ENCODE data around the gene NSMCE4A.

The NSMCE4A gene

GRCh38 chr10:121949451-121949850 is 25.6 kb downstream of the NSMCE4A start:
- Histone ChIP-seq H3K27ac (ENCODE audit: low read length) (no peak overlapping the region), H3K27me3 (replicated peaks; ENCODE audit: insufficient read depth, low read length) (no peaks in the 10 kb centered on the region), H3K4me1 (ENCODE audit: low read length) (no peaks in the 10 kb centered on the region), H3K9me3 (replicated peaks; ENCODE audit: insufficient read depth, low read length) (no peaks in the 10 kb centered on the region), H4K20me1 (ENCODE audit: insufficient read depth, low read length) (no peaks in the 10 kb centered on the region; the same call in 1 of the 2 replicates), H3K4me3 (ENCODE audit: low read length) (no peak overlapping the region), H3K79me2 (ENCODE audit: low read length) (no peaks in the 10 kb centered on the region), H2AFZ (ENCODE audit: low read length) (no peak overlapping the region), H3K9ac (ENCODE audit: low read length) (no peak overlapping the region), H3K36me3 (replicated peaks; ENCODE audit: insufficient read depth, low read length) (no peaks in the 10 kb centered on the region), H3K9me2 (replicated peaks; ENCODE audit: insufficient read depth, low read length) (no peaks in the 10 kb centered on the region), H3F3A (ENCODE audit: insufficient read depth, low read length) (no peaks in the 10 kb centered on the region), H3K4me2 (ENCODE audit: low read depth, low read length) (no peak overlapping the region)
- TF ChIP-seq CTCF (IDR thresholded peaks at IDR 0.05; ENCODE audit: low read length), result no peak
- TF ChIP-seq EZH2phosphoT487 (IDR thresholded peaks at IDR 0.05; ENCODE audit: low read length), result no peak
- no peak for TF ChIP-seq EZH2 (optimal IDR thresholded peaks at IDR 0.05; ENCODE audit: low read depth, low read length)
- DNase-seq, result no peak

GRCh38 chr10:121949049-121949448 is 26.0 kb downstream of the NSMCE4A start:
- H3K27me3 ChIP-seq (replicated peaks; ENCODE audit: insufficient read depth, low read length), result no peaks in the 10 kb centered on the region
- no peaks in the 10 kb centered on the region for H3K79me2 ChIP-seq (ENCODE audit: low read length)
- no peak overlapping the region for H3K4me3 ChIP-seq (ENCODE audit: low read length)
- no peaks in the 10 kb centered on the region for H3K9me3 ChIP-seq (replicated peaks; ENCODE audit: insufficient read depth, low read length)
- no peak for DNase-seq
- H3K36me3 ChIP-seq (replicated peaks; ENCODE audit: insufficient read depth, low read length), result no peaks in the 10 kb centered on the region
- H3K27ac ChIP-seq (ENCODE audit: low read length), result no peak overlapping the region
- H3K9ac ChIP-seq (ENCODE audit: low read length), result no peak overlapping the region
- TF ChIP-seq EZH2phosphoT487 (IDR thresholded peaks at IDR 0.05; ENCODE audit: low read length) (no peak), EZH2 (optimal IDR thresholded peaks at IDR 0.05; ENCODE audit: low read depth, low read length) (no peak), CTCF (IDR thresholded peaks at IDR 0.05; ENCODE audit: low read length) (no peak)
- no peaks in the 10 kb centered on the region for H3F3A ChIP-seq (ENCODE audit: insufficient read depth, low read length)
- H3K4me1 ChIP-seq (ENCODE audit: low read length), result no peaks in the 10 kb centered on the region
- no peaks in the 10 kb centered on the region for H3K9me2 ChIP-seq (replicated peaks; ENCODE audit: insufficient read depth, low read length)
- no peak overlapping the region for H3K4me2 ChIP-seq (ENCODE audit: low read depth, low read length)
- H2AFZ ChIP-seq (ENCODE audit: low read length), result no peak overlapping the region
- H4K20me1 ChIP-seq (ENCODE audit: insufficient read depth, low read length), result no peaks in the 10 kb centered on the region; the same call in 1 of the 2 replicates

- Histone ChIP-seq H3K9ac (ENCODE audit: low read length) (no peak overlapping the region), H3K27ac (ENCODE audit: low read length) (no peak overlapping the region), H3K36me3 (replicated peaks; ENCODE audit: insufficient read depth, low read length) (no peaks in the 10 kb centered on the region), H3K4me1 (ENCODE audit: low read length) (no peaks in the 10 kb centered on the region), H3K79me2 (ENCODE audit: low read length) (no peaks in the 10 kb centered on the region), H3K27me3 (replicated peaks; ENCODE audit: insufficient read depth, low read length) (no peaks in the 10 kb centered on the region), H3K9me2 (replicated peaks; ENCODE audit: insufficient read depth, low read length) (no peaks in the 10 kb centered on the region), H4K20me1 (ENCODE audit: insufficient read depth, low read length) (no peaks in the 10 kb centered on the region), H2AFZ (ENCODE audit: low read length) (no peak overlapping the region), H3F3A (ENCODE audit: insufficient read depth, low read length) (no peaks in the 10 kb centered on the region), H3K9me3 (replicated peaks; ENCODE audit: insufficient read depth, low read length) (no peaks in the 10 kb centered on the region), H3K4me2 (ENCODE audit: low read depth, low read length) (no peak overlapping the region), H3K4me3 (ENCODE audit: low read length) (no peak overlapping the region)
- no peak for DNase-seq
- no peak for TF ChIP-seq EZH2phosphoT487 (IDR thresholded peaks at IDR 0.05; ENCODE audit: low read length)
These were observed 27.4 kb downstream of the NSMCE4A start for GRCh38 chr10:121947343-121948330.
